Memory B cell (primary cell): Measurements from ENCODE around the gene STX4.

Experiments
- ATAC-seq: fragments of 150-1000 bp; cut with Tn5 transposase; 2 replicates; pipeline ENCODE4 v1.10.0; 2021; ENCODE audit warnings: low read depth, mild to moderate bottlenecking, moderate library complexity
- DNase-seq, 2 donors: peaks; one replicate each; pipeline ENCODE4 v3.0.0; 2022; ENCODE audit warnings: low spot score in 2 of 2
- H3K27ac Mint-ChIP-seq: one replicate; pipeline ENCODE4 v1.8.0; 2022; ENCODE audit warnings: mild to moderate bottlenecking, moderate library complexity, mixed read lengths
- H3K27me3 Mint-ChIP-seq: one replicate; pipeline ENCODE4 v1.8.0; 2022; ENCODE audit warnings: mixed read lengths
- H3K36me3 Mint-ChIP-seq: one replicate; pipeline ENCODE4 v1.8.0; 2022; ENCODE audit warnings: mild to moderate bottlenecking, mixed read lengths
- H3K4me1 Mint-ChIP-seq: one replicate; pipeline ENCODE4 v1.8.0; 2022; ENCODE audit warnings: mixed read lengths
- H3K4me3 Mint-ChIP-seq: one replicate; pipeline ENCODE4 v1.8.0; 2022; ENCODE audit warnings: mild to moderate bottlenecking, moderate library complexity, mixed read lengths
- H3K9me3 Mint-ChIP-seq: one replicate; pipeline ENCODE4 v1.8.0; 2022; ENCODE audit warnings: mixed read lengths

Gene STX4

GRCh38 chr16:31032736-31033708 is at the start of gene STX4:
Gene STX4, plus strand, starts transcription at chr16:31033558. Its CDS starts 248 bp downstream, at chr16:31033806.
- peak within 1 kb of the TSS; percentile 98 for H3K4me3 Mint-ChIP-seq
- peak within 1 kb of the TSS; percentile 96 for H3K27ac Mint-ChIP-seq
- peak; percentile 81 for ATAC-seq
- peaks cover 14% of the 10 kb centered on the region for H3K36me3 Mint-ChIP-seq
- H3K9me3 Mint-ChIP-seq, result no peaks in the 10 kb centered on the region
- peaks cover 9% of the 10 kb centered on the region for H3K4me1 Mint-ChIP-seq
- peak; percentile 94 to 95 for DNase-seq
- no peaks in the 10 kb centered on the region for H3K27me3 Mint-ChIP-seq

GRCh38 chr16:30983898-30984610 is 49.3 kb upstream of the STX4 start:
- peaks cover 19% of the 10 kb centered on the region for H3K36me3 Mint-ChIP-seq
- no peaks in the 10 kb centered on the region for H3K9me3 Mint-ChIP-seq
- H3K4me3 Mint-ChIP-seq, result no peak overlapping the region
- no peaks in the 10 kb centered on the region for H3K27me3 Mint-ChIP-seq
- DNase-seq (no peak), ATAC-seq (no peak)
- peaks cover 8% of the 10 kb centered on the region for H3K4me1 Mint-ChIP-seq
- no peak overlapping the region for H3K27ac Mint-ChIP-seq

- Mint-ChIP-seq H3K9me3 (no peaks in the 10 kb centered on the region), H3K36me3 (peaks cover 19% of the 10 kb centered on the region), H3K27ac (no peak within 1 kb of the TSS), H3K4me3 (peak within 1 kb of the TSS; percentile 14), H3K27me3 (no peaks in the 10 kb centered on the region), H3K4me1 (peaks cover 8% of the 10 kb centered on the region)
- ATAC-seq, result peak; percentile 82
- peak; percentile 82 to 90 for DNase-seq
Measured at GRCh38 chr16:30984669-30985400, 48.5 kb upstream of the STX4 start, which contains the start of gene HSD3B7. Gene HSD3B7, plus strand, starts transcription at chr16:30985207. Its CDS starts 452 bp downstream, at chr16:30985659.

- H3K27me3 Mint-ChIP-seq, result no peaks in the 10 kb centered on the region
- H3K27ac Mint-ChIP-seq, result no peak overlapping the region
- H3K4me1 Mint-ChIP-seq, result peaks cover 8% of the 10 kb centered on the region
- no peaks in the 10 kb centered on the region for H3K9me3 Mint-ChIP-seq
- peaks cover 16% of the 10 kb centered on the region for H3K36me3 Mint-ChIP-seq
- peak overlapping the region; percentile 14 for H3K4me3 Mint-ChIP-seq
- ATAC-seq (peak; percentile 11), DNase-seq (no peak)
Measured at GRCh38 chr16:30985401-30986128, 47.8 kb upstream of the STX4 start.

- Mint-ChIP-seq H3K4me3 (no peak overlapping the region), H3K9me3 (no peaks in the 10 kb centered on the region), H3K27ac (no peak overlapping the region), H3K27me3 (no peaks in the 10 kb centered on the region), H3K4me1 (peaks cover 8% of the 10 kb centered on the region), H3K36me3 (peaks cover 12% of the 10 kb centered on the region)
- DNase-seq (no peak), ATAC-seq (no peak)
Measured at GRCh38 chr16:30986129-30986991, 47.0 kb upstream of the STX4 start.

GRCh38 chr16:30987581-30988190 is 45.7 kb upstream of the STX4 start:
- H3K27ac Mint-ChIP-seq, result no peak overlapping the region
- ATAC-seq, result no peak
- H3K36me3 Mint-ChIP-seq, result peaks cover 7% of the 10 kb centered on the region
- H3K27me3 Mint-ChIP-seq, result no peaks in the 10 kb centered on the region
- peaks cover 6% of the 10 kb centered on the region for H3K4me1 Mint-ChIP-seq
- DNase-seq, result no peak
- no peaks in the 10 kb centered on the region for H3K9me3 Mint-ChIP-seq
- no peak overlapping the region for H3K4me3 Mint-ChIP-seq

- DNase-seq, result no peak
- H3K4me3 Mint-ChIP-seq, result no peak overlapping the region
Measured at GRCh38 chr16:30989469-30990047, 43.8 kb upstream of the STX4 start.

GRCh38 chr16:30990105-30990504 is 43.3 kb upstream of the STX4 start:
- ATAC-seq (no peak), DNase-seq (no peak)
- Mint-ChIP-seq H3K4me3 (no peak overlapping the region), H3K9me3 (no peaks in the 10 kb centered on the region), H3K4me1 (peaks cover 5% of the 10 kb centered on the region), H3K36me3 (peaks cover 1% of the 10 kb centered on the region), H3K27me3 (no peaks in the 10 kb centered on the region), H3K27ac (no peak overlapping the region)

More at GRCh38 chr16:30989469-30990047, 43.8 kb upstream of the STX4 start:
- H3K27ac Mint-ChIP-seq, result no peak overlapping the region
- ATAC-seq, result no peak
- no peaks in the 10 kb centered on the region for H3K27me3 Mint-ChIP-seq
- H3K36me3 Mint-ChIP-seq, result peaks cover 1% of the 10 kb centered on the region
- no peaks in the 10 kb centered on the region for H3K9me3 Mint-ChIP-seq
- peaks cover 7% of the 10 kb centered on the region for H3K4me1 Mint-ChIP-seq

- ATAC-seq, result no peak
- H3K27ac Mint-ChIP-seq, result no peak overlapping the region
- H3K9me3 Mint-ChIP-seq, result no peaks in the 10 kb centered on the region
- DNase-seq, result no peak
- H3K27me3 Mint-ChIP-seq, result no peaks in the 10 kb centered on the region
- peaks cover 1% of the 10 kb centered on the region for H3K36me3 Mint-ChIP-seq
- peaks cover 5% of the 10 kb centered on the region for H3K4me1 Mint-ChIP-seq
- H3K4me3 Mint-ChIP-seq, result no peak overlapping the region
Measured at GRCh38 chr16:30991052-30991451, 42.3 kb upstream of the STX4 start.

GRCh38 chr16:30992276-30992780 is 41.0 kb upstream of the STX4 start:
- peaks cover 1% of the 10 kb centered on the region for H3K27me3 Mint-ChIP-seq
- H3K27ac Mint-ChIP-seq, result no peak overlapping the region
- H3K9me3 Mint-ChIP-seq, result no peaks in the 10 kb centered on the region
- H3K36me3 Mint-ChIP-seq, result no peaks in the 10 kb centered on the region
- no peak overlapping the region for H3K4me3 Mint-ChIP-seq
- DNase-seq (no peak), ATAC-seq (no peak)
- H3K4me1 Mint-ChIP-seq, result peaks cover 13% of the 10 kb centered on the region

- Mint-ChIP-seq H3K36me3 (no peaks in the 10 kb centered on the region), H3K4me3 (no peak overlapping the region), H3K9me3 (no peaks in the 10 kb centered on the region), H3K27me3 (peaks cover 1% of the 10 kb centered on the region), H3K4me1 (peaks cover 14% of the 10 kb centered on the region), H3K27ac (no peak overlapping the region)
- ATAC-seq (no peak), DNase-seq (no peak)
Measured at GRCh38 chr16:30992931-30993816, 40.2 kb upstream of the STX4 start.
